GM12875 (cell line): ENCODE results near the gene SH2B2.
"Not testable (repeated sequence)": the region's sequence is repeated elsewhere in the genome, so short reads cannot be mapped to it uniquely, and the experiment has no call there.

Experiments used
- H3K4me3 ChIP-seq: one replicate; pipeline ENCODE4 v1.5.1; 2011; ENCODE audit warnings: low read depth, low read length, control low read depth
- TF ChIP-seq, protein P1 (sequence below): IDR thresholded peaks from 2 replicates; pipeline ENCODE4 v1.5.1; 2011; ENCODE audit warnings: low read depth, mild to moderate bottlenecking, control low read depth, inconsistent platforms, low read length, moderate library complexity, borderline replicate concordance; ENCODE audit not compliant: insufficient read depth

The SH2B2 gene

DNA sequence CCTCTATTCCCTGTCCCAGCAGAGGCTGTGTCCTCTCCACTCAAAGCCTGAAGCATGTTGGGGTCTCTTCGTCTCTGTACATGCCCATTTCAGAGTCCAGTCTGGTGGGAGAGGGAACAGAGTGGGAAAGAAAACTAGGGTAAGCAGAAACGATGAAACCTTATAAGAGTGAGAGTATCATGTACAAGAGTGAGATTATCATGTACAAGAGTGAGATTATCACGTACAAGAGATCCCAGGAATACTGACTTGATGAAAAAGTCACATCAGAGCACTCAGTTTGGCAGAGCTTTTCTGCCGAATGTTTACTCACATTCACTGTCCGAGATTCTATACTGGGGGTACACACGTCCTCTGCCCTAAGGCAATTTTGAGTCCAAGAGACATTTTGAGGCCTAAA, 69.7 kb downstream of the SH2B2 start, which contains the start of gene SPDYE6:
Gene SPDYE6, minus strand, starts transcription at position 101 of the 400 bp plus-strand sequence. CDS start 421 bp downstream, outside the sequence.
- not testable (repeated sequence) for H3K4me3 ChIP-seq

DNA sequence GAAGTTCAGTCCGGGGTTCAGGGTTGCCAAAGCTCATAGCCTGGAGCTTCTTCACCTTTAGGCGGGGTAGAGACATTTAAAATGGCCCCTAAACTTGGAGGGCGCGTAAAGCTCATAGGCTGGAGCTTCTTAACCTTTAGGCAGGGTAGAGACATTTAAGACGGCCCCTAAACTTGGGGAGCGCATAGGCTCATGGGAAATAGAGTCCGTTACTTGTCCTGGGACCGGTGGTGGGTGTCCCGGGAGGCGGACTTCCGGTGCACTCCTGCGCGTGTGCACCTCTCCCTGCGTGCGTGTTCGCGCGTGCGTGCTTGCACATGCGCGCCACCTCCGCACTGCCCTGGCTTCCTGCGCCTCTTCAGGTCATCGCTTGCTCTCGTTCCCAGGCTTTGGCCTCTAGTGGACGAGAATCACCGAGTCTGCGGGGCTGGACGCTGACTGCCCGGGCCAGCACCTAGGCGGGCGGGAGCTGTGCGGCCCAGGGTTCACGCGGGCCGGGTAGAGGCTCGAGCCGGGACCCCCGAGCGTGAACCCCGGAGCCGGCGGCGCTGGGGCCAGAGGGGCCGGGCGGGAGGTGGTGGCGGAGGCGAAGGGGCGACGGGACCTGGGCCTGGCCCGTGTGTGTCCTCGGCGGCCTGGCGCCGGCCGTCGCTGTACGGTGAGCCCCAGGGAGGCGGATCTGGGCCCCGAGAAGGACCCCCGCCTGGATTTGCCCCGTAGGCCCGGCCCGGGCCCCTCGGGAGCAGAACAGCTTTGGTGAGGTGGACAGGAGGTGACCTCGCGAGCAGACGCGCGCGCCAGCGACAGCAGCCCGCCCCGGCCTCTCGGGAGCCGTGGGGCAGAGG, 77.1 kb downstream of the SH2B2 start:
- TF ChIP-seq, protein P1, sequence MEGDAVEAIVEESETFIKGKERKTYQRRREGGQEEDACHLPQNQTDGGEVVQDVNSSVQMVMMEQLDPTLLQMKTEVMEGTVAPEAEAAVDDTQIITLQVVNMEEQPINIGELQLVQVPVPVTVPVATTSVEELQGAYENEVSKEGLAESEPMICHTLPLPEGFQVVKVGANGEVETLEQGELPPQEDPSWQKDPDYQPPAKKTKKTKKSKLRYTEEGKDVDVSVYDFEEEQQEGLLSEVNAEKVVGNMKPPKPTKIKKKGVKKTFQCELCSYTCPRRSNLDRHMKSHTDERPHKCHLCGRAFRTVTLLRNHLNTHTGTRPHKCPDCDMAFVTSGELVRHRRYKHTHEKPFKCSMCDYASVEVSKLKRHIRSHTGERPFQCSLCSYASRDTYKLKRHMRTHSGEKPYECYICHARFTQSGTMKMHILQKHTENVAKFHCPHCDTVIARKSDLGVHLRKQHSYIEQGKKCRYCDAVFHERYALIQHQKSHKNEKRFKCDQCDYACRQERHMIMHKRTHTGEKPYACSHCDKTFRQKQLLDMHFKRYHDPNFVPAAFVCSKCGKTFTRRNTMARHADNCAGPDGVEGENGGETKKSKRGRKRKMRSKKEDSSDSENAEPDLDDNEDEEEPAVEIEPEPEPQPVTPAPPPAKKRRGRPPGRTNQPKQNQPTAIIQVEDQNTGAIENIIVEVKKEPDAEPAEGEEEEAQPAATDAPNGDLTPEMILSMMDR, result 0 out of 2 replicates have a peak, but pooled peaks have one; percentile 25
- H3K4me3 ChIP-seq, result peak overlapping the region; percentile 76

DNA sequence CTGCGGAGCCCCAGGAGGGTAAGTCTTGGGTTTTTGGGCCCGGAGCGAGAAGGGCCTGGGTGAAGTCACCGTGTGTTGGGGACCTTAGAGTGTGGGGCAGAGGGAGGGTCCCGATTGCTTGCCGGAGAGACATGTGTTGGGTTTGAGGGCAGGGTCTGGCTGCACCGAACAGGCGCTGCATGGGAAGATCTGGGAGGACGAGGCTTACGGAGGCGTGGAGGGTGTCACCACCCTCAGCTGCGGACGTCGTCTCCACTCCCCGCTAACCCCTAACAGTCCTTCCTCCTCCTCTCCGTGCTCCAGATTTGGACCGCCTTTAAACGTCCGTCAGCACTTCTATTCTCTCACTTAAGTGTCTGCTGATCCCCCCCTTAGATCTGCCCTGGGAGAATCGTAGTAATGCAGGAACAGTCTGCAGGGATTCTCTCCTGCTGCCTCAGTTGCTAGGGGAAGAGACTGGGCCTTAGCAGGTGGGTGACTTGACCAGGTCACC, 77.8 kb downstream of the SH2B2 start:
- peak overlapping the region; percentile 76 for H3K4me3 ChIP-seq

DNA sequence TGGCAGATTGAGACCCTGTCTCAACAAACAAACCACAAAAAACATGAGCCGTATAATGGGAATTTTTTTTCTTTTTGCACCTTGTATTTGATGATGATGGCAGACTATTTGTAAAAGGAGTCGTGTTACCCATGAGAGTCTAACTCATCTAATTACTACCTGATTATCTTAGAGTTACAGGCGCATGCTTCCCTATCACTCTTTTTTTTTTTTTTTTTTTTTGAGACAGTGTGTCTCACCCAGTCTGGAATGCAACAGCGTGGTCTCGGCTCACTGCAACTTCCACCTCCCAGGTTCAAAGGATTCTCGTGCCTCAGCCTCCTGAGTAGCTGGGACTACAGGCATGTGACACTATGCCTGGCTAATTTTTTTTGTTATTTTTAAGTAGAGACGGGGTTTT, 78.7 kb downstream of the SH2B2 start:
- H3K4me3 ChIP-seq, result not testable (repeated sequence)

DNA sequence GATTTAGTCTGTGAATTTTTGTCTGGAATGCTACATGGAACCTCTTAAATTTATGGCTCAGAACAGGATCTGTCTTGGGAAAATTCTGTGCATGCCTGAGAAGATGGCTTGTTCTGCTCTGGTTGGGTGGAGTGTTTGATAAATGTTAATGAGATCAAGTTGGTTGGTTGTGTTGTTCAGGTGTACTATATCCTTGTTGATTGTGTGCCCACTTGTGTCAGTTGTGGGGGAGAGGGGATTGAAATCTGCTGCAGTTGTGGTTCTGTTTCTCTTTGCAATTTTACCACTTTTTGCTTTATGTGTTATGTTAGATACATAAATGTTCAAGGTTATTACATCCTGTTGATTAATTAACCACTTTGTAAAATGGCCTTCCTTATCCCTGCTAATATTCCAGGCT, 83.4 kb downstream of the SH2B2 start:
- H3K4me3 ChIP-seq, result not testable (repeated sequence)
